Osteoblast (primary cell): ENCODE data around the gene DNAH17. TPM values are rescaled to one million over a fixed set of nuclear protein-coding genes. Genes with fewer than 3 reads are reported as not detected.

Experiments used
- DNase-seq: peaks from one replicate; pipeline ENCODE4 v3.0.0; 2011; ENCODE audit warnings: low spot score, mixed read lengths; ENCODE audit not compliant: insufficient read length; ENCODE audit errors: missing footprints
- H2AFZ ChIP-seq: 2 replicates; pipeline ENCODE4 v1.6.0; 2011; ENCODE audit warnings: mild to moderate bottlenecking, low read length
- H3K27ac ChIP-seq: 2 replicates; pipeline ENCODE4 v1.5.1; 2011; ENCODE audit warnings: mild to moderate bottlenecking, low read depth, low read length, moderate library complexity
- H3K27me3 ChIP-seq: 2 replicates; pipeline ENCODE4 v1.6.0; 2012; ENCODE audit warnings: mild to moderate bottlenecking, control low read depth, inconsistent platforms, low read length, moderate library complexity; ENCODE audit not compliant: insufficient read depth
- H3K36me3 ChIP-seq: 2 replicates; pipeline ENCODE4 v1.5.1; 2011; ENCODE audit warnings: mild to moderate bottlenecking, low read length, control low read depth, moderate library complexity; ENCODE audit not compliant: insufficient read depth
- H3K4me1 ChIP-seq: 2 replicates; pipeline ENCODE4 v1.5.1; 2011; ENCODE audit warnings: mild to moderate bottlenecking, low read length, control low read depth, moderate library complexity; ENCODE audit not compliant: insufficient read depth
- H3K4me2 ChIP-seq: 2 replicates; pipeline ENCODE4 v1.6.0; 2011; ENCODE audit warnings: mild to moderate bottlenecking, low read length; ENCODE audit not compliant: insufficient read depth
- H3K4me3 ChIP-seq: fragments of 200-600 bp; sonication (generic); 3 replicates; pipeline ENCODE4 v1.5.1; 2012; ENCODE audit warnings: mild to moderate bottlenecking, low read length, inconsistent platforms; ENCODE audit not compliant: insufficient read depth
- H3K79me2 ChIP-seq: 2 replicates; pipeline ENCODE4 v1.6.0; 2012; ENCODE audit warnings: mild to moderate bottlenecking, low read length, control low read depth, inconsistent platforms; ENCODE audit not compliant: insufficient read depth
- H3K9me3 ChIP-seq: 2 replicates; pipeline ENCODE4 v1.5.1; 2011; ENCODE audit warnings: low read depth, low read length, control low read depth
- H4K20me1 ChIP-seq: 2 replicates; pipeline ENCODE4 v1.6.0; 2012; ENCODE audit warnings: mild to moderate bottlenecking, low read length, control low read depth; ENCODE audit not compliant: insufficient read depth
- CTCF ChIP-seq: IDR thresholded peaks from 2 replicates; pipeline ENCODE4 v1.5.1; 2011; ENCODE audit warnings: mild to moderate bottlenecking, low read depth, low read length, moderate library complexity; ENCODE audit errors: extremely low read depth
- total RNA-seq: library from RNA; depleted of rRNA; stranded (reverse); fragments of >200 nt; gene quantifications from 2 replicates; pipeline ENCODE4 v1.2.3, GENCODE V29; 2012

The DNAH17 gene
- total RNA-seq, 1 donor, result under 0.01 TPM

GRCh38 chr17:78493853-78494695 is 83.1 kb downstream of the DNAH17 start:
- Histone ChIP-seq H3K27me3 (peaks cover under 1% of the 10 kb centered on the region), H4K20me1 (no peaks in the 10 kb centered on the region), H3K27ac (no peak overlapping the region), H3K79me2 (no peaks in the 10 kb centered on the region), H3K9me3 (no peaks in the 10 kb centered on the region), H3K4me1 (no peaks in the 10 kb centered on the region), H3K4me3 (no peak overlapping the region), H3K36me3 (no peaks in the 10 kb centered on the region), H2AFZ (no peak overlapping the region), H3K4me2 (no peak overlapping the region)
- DNase-seq, result no peak
- no peak for TF ChIP-seq CTCF

GRCh38 chr17:78493450-78493849 is 83.7 kb downstream of the DNAH17 start:
- Histone ChIP-seq H4K20me1 (no peaks in the 10 kb centered on the region), H2AFZ (no peak overlapping the region), H3K4me3 (no peak overlapping the region), H3K36me3 (no peaks in the 10 kb centered on the region), H3K79me2 (no peaks in the 10 kb centered on the region), H3K4me1 (no peaks in the 10 kb centered on the region), H3K27ac (no peak overlapping the region), H3K4me2 (no peak overlapping the region), H3K27me3 (no peaks in the 10 kb centered on the region), H3K9me3 (no peaks in the 10 kb centered on the region)
- no peak for DNase-seq
- TF ChIP-seq CTCF, result no peak

- TF ChIP-seq CTCF, result no peak
- H3K79me2 ChIP-seq, result no peaks in the 10 kb centered on the region
- no peaks in the 10 kb centered on the region for H3K27me3 ChIP-seq
- H3K9me3 ChIP-seq, result no peaks in the 10 kb centered on the region
- no peak overlapping the region for H2AFZ ChIP-seq
- no peaks in the 10 kb centered on the region for H4K20me1 ChIP-seq
- H3K4me1 ChIP-seq, result no peaks in the 10 kb centered on the region
- H3K4me3 ChIP-seq, result no peak overlapping the region
- no peak overlapping the region for H3K4me2 ChIP-seq
- DNase-seq, result peak; percentile 77
- no peak overlapping the region for H3K27ac ChIP-seq
- no peaks in the 10 kb centered on the region for H3K36me3 ChIP-seq
Measured at GRCh38 chr17:78492116-78492799, 84.9 kb downstream of the DNAH17 start.
